Measurements from ENCODE around the gene PLEKHG4.
A peak's percentile ranks its signal among the peaks of the same experiment; 100 is the strongest.

The PLEKHG4 gene

DNA sequence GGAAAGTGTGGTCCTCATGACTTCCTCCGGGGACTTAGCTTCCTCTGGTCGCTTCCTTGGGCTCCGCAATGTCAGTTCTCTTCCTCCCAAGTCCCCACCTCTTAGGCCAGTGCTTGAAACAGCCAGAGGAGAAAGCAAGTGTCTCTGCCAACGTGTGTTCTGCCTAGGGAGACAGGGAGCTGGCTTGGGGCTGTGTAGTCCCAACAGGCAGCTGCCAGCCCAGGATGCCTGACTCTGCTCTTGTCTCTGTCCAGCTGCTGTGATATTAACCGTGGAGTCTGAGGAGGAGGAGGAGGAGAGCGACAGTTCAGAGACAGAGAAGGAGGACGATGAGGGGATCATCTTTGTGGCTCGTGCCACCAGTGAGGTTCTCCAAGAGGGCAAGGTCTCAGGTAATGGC, 13.5 kb upstream of the PLEKHG4 start:
- DNase-seq: no peak

DNA sequence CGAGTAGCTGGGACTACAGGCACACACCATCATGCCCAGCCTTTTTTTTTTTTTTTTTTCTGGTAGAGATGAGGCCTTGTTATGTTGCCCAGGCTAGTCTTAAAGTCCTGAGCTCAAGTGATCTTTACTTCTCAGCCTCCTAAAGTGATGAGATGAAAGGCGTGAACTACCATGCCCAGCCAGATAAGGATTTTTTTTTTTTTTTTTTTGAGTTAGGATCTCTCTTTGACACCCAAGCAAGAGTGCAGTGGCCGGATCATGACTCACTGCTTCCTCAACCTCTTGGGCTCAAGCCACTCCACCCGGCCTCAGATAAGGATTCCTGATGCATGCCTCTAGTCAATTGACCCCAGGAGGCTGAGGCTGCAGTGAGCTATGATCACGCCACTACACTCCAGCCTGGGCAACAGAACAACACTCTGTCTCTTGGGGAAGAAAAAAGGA, 11.2 kb upstream of the PLEKHG4 start:
- DNase-seq: no peak

DNA sequence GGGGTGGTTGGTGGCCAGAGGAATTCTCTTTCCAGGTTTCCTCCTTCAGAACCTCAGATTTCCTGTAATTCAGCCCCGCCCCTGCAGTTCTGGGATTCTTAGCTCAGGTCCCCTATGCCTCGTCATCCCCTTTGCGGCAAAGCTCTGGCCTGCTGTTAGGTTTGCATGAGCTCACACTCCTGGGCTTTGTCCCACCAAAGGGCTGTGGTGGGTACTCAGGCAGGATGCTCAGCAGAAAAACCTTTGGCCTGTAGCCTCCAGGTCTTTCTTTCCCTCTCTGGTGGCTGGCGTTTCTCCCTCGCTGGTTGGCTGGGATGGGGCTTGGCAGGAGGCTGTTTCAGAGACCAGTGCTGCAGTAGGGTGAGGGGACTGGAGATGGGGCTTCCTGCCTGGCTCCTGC, 9.6 kb upstream of the PLEKHG4 start:
- DNase-seq: no peak

DNA sequence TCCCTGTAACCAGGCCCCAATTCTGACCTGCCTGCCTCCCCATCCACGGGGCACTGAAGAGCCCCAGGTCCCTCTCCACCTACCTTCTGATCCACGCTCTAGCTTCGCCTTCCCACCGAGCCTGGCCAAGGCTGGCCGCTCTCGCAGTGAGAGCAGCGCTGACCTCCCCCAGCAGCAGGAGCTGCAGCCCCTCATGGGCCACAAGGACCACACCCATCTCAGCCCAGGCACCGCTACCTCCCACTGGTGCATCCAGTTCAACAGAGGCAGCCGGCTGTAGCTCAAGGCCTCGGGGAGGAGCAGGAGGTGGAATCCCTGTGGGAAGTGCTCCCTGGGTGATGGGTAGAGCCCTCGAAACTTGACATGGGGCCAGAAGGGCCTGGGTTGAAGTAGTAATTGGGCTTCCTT, 8.4 kb upstream of the PLEKHG4 start:
- no peak for DNase-seq

DNA sequence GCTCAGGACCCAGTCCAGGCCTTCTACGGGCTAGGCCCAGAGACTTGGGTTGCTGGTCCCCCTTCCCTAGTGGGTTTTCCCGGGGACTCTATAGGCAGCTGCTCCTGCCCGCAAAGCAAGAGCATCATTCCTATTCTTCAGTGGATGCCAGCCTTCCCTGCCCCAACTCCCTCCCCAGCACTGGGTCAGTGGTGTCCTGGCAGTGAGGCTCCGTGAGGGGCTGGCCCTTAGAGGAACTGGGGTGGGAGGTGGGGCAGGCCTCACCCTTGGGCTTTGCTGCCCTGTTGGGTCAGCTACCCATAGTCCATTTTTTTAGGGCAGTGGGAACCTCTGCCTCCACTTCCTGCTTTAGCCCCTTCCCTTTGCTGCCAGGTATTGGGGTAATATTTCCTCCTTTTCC, 7.9 kb upstream of the PLEKHG4 start:
- DNase-seq: no peak

DNA sequence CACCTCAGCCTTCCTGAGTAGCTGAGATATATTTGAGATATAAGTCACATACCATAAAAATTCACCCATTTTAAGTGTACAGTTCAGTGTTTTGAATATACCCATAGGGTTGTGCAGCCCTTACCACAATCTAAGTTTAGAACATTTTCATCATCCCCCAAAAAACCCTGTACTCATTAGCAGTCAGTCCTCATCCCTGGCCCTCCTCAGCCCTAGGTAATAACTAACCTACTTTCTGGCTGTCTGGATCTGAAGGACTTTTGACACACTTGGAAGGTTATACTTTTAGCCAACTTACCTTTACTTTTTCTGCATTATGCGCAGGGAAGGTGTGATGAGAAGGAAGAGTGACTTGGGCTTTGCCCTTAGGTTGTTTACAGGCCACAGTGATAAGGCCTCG, 4.0 kb upstream of the PLEKHG4 start:
- no peak for DNase-seq

DNA sequence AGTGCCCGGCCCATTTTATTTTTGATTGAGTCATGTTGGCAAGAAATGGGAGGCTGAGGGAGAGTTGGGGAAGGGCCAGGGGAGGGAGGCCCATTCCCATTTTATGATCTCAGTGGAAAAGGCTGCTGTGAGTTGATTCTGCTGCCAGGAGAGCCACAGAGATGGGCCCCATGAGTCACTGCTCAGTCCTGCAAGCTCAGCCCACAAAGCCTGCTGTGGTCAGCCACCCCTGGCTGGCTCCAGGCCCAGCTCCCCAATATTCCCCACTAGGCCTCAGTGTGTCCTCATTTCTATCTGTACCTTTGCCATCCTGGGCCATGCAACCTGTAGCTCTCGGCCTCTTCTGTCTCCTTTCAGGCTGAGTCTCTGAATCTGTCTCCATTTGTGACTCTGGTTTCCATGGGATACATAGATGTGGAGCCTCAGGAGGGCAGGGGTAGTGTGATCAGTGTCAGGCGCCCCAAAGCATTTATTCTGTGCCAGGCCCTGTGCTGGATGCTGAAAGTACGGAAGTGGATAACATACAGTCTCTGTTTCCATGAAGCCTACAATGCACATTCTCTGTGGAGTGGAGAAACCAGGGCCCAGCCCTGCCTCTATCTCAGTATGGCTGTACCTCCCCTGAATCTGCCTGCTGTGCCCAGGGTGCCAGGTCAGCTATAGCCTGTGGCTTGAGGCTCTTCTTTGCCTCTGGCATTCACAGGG, 1.9 kb upstream of the PLEKHG4 start:
- DNase-seq: no peak

DNA sequence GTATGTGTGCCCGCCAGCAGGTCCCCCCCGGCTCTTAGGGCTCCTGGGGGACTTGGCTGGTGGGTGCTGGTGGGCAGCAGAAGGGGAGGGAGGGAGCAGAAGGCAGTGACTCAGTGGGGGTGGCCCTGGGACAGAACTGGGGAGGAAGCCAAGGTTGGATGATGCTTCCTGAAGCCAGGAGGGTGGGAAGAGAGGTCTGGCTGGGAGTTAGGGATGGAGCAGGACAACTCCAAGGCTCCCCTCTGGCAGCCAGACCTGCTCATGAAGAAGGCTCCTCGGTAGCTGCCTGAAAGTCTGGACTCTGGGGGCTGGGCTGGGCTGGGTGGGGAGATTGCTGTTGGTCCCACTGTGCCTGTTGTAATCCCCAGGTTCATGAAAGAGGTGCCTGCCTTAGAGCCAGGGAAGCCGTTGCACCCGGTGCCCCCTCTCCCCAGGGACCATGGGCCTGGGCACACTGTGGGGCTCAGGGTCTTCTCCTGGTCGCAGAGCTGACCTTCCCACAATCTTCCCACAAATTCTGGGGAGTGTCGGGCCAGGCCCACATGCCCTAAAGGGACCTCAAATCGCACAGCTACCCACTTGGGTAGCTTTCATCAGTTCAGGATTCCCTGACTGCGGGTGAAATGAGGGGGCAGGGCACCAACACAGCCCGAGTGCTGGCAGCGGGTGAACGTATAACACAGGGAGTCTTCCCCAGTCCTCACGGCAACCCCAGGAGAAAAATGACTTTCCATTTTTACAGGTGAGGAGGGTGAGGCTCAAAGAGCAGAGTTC, 1.1 kb upstream of the PLEKHG4 start:
- no peak for DNase-seq

DNA sequence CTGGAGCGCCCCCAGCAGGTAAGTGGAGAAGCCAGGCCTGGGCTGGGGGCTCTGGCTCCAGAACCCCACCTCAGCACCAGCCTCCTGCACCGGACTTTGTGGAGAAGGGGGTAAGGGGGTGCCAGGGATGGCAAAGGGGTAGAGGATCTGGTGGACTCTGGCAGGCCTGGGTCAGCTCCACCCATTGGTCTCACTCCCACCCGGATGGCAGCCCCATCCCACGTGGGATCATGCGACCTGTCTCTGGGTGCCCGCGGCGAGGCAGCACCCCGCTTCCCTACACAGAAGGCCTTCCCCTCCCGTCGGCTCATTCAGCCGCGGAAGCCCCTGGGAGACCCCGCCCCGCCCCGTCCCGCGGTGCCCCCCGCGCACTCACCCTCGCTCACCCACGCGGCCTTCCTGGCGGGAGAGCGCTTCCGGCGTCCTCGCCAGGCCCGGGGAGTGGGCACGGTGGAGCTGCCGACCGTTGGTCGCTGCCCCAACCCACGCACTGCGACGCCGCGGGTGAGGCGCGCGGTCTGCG, 498 bp upstream of the PLEKHG4 start:
- DNase-seq: peak; percentile 46

DNA sequence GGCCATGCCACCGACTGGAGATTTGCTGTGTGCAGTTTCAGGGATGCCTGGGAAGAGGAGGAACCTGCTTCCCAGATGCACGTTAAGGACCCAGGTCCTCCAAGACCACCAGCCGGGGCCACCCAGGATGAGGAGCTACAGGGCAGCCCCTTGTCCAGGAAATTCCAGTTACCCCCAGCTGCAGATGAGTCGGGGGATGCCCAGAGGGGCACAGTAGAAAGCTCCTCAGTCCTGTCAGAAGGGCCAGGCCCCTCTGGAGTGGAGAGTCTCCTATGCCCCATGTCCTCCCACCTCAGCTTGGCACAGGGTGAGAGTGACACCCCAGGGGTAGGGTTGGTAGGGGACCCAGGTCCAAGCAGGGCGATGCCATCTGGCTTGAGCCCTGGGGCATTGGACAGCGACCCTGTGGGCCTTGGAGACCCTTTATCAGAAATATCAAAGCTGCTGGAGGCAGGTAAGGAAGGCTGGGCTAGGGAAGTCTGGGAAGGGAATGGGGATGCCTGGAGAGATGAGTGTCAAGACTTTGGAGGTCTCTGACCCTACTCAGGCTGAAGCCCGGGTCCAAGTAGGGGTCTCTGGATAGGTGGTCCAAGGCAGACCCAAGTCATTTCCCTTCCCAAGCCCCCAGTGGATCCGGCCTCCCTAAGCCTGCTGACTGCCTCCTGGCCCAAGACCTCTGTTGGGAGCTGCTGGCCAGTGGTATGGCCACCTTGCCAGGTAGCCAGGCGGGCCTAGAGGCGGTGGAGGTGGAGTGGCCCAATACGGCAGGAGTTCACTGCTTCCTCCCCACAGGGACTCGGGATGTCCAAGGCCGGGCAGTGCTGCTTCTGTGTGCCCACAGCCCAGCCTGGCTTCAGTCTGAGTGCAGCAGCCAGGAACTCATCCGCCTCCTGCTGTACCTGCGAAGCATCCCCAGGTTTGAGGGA, 1.0 kb downstream of the PLEKHG4 start:
- no peak for DNase-seq

DNA sequence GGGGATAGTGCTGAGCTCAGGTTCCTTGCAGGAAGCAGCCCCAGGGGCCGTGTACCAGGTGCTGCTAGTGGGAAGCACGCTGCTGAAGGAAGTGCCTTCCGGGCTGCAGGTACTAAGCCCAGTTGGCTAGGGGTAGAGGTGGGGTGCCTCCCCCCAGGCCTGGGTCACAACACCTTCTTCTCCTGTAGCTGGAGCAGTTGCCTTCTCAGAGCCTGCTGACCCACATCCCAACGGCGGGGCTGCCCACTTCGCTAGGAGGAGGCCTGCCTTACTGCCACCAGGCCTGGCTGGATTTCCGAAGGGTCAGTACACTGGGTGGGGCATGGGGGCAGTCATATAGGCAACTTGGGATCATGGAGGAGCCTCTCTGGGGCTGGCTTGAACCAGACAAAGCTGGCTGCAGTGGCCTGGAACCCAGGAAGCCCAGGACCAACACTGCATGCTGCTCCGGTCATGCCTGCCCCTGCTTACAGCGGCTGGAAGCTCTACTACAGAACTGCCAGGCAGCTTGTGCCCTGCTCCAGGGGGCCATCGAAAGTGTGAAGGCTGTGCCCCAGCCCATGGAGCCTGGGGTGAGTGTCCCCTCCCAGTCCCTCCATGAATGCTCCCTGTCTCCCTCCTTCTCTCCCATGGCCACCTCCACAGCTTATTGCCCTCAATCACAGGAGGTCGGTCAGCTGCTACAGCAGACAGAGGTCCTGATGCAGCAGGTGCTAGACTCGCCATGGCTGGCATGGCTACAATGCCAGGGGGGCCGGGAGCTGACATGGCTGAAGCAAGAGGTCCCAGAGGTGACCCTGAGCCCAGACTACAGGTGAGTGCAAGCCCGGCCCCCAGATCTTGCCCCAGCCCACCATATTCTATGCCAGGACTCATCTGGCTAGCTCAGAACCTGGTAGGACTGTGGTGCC, 2.5 kb downstream of the PLEKHG4 start:
- no peak for DNase-seq

DNA sequence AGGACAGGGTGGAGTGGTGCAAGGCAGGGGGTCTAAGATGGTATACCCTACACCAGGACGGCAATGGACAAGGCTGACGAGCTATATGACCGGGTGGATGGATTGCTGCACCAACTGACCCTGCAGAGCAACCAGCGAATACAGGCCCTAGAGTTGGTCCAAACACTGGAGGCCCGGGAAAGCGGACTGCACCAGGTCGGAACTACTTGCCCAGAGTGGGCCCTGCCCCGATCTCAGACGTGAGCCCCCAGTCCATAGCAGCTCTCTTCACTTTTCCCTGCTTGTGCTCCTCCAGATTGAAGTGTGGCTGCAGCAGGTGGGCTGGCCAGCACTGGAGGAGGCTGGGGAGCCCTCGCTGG, 3.1 kb downstream of the PLEKHG4 start:
- no peak for DNase-seq

DNA sequence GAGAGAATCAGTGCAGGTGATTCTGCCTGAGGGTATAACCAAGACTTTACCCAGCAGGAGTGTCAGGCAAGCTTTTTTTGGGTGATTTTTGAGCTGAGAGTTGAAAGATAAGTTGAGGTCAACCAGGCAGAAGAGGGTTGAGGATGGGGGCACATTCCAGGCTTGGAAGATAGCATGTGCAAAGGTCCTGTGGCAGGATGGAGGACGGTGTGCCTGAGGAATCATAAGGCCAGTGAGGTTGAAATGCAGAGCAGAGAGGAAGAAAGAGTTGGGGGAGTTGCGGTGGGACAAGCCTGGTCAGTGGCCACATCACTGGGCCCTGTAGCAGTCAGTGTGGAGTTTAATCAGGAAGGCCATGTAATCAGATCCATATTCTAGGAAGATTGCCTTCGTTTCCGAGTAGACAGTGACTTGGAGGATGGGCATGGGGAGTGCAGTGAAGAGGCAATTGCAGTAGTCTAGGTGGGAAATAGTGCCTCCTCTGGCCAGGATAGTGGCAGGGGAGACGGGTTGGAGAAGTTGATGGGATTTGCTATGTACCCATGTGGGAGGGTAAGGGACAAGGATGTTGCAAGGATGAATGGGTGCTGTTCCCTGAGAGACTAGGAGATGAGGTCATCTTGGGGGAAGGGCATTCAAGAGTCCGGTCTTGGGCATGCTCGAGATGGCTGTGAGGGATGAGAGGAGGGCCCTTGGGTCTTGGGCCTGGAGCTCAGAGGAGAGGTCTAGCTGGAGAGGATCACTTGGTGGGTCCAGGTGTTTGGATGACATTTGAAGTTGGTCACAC, 3.9 kb downstream of the PLEKHG4 start:
- DNase-seq: no peak

DNA sequence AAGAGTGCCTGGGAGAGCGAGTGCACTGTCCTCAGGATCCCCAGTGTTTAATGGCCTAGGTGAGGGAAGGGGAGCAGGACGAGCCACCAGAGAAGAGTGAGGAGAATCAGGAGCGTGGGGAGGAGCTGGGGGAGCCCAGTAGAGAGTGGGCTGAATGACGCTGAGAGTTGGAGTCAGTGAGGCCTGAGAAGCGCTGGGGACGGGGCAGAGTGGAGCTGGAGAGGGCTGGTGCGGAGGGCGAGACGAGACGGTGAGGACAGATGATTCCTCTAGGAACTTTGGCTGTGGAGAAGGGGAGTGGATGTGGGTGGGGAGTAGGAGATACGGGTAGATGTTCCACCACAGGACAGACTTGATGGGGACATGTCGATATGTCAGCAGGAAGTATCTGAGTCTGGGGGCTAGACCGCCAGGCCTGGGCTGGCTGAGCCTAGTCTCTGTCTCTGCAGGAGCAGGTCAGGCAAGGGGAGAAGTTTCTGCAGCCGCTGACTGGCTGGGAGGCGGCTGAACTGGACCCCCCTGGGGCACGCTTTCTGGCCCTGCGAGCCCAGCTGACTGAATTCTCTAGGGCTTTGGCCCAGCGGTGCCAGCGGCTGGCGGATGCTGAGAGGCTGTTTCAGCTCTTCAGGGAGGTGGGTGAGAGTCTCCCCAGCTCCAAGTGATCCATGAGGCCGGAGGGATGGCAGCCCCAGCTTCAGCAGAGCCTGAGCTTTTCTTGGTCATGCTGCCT, 4.7 kb downstream of the PLEKHG4 start:
- DNase-seq: no peak

DNA sequence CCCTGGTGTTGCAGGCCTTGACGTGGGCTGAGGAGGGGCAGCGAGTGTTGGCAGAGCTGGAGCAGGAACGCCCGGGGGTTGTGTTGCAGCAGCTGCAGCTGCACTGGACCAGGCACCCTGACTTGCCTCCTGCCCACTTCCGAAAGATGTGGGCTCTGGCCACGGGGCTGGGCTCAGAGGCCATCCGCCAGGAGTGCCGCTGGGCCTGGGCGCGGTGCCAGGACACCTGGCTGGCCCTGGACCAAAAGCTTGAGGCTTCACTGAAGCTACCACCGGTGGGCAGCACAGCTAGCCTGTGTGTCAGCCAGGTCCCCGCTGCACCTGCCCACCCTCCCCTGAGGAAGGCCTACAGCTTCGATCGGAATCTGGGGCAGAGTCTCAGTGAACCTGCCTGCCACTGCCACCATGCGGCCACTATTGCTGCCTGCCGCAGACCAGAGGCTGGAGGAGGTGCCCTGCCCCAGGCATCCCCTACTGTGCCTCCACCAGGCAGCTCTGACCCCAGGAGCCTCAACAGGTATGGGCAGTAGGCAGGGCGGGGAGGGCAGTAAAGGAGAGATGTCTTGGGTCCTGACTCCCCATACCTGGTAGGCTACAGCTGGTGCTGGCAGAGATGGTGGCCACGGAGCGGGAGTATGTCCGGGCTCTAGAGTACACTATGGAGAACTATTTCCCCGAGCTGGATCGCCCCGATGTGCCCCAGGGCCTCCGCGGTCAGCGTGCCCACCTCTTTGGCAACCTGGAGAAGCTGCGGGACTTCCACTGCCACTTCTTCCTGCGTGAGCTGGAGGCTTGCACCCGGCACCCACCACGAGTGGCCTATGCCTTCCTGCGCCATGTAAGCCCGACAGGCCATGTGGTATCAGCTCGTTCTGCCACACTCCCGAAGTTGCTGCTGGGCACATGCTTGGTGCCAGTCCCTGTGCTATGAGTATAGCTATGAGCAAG, 5.6 kb downstream of the PLEKHG4 start:
- DNase-seq: no peak

DNA sequence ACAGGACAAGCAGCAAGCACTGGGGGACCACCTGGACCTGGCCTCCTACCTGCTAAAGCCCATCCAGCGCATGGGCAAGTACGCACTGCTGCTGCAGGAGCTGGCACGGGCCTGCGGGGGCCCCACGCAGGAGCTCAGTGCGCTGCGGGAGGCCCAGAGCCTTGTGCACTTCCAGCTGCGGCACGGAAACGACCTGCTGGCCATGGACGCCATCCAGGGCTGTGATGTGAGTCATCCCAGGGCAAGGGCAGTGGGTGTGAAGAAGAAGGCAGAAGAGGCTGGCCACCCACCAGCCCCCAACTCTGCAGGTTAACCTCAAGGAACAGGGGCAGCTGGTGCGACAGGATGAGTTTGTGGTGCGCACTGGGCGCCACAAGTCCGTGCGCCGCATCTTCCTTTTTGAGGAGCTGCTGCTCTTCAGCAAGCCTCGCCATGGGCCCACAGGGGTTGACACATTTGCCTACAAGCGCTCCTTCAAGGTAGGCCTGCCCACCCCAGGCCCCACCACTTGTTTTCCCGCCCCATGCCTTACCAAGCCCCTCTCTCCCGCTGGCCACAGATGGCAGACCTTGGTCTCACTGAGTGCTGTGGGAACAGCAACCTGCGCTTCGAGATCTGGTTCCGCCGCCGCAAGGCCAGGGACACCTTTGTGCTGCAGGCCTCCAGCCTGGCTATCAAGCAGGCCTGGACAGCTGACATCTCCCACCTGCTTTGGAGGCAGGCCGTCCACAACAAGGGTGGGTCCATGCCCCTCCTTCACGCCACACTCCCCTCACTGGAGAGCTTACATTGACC, 7.3 kb downstream of the PLEKHG4 start:
- no peak for DNase-seq

DNA sequence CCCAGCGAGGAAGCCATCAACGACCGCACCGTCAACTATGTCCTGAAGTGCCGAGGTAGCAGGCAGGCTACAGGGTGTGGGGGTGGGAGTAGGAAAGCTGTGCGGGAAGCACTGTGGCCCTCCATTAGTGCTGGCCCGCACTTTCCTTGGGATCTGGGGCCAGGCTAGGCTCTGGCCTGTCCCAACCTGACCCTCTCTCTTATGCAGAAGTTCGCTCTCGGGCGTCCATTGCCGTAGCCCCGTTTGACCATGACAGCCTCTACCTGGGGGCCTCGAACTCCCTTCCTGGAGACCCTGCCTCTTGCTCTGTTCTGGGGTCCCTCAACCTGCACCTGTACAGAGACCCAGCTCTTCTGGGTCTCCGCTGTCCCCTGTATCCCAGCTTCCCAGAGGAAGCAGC, 8.6 kb downstream of the PLEKHG4 start:
- DNase-seq: no peak

DNA sequence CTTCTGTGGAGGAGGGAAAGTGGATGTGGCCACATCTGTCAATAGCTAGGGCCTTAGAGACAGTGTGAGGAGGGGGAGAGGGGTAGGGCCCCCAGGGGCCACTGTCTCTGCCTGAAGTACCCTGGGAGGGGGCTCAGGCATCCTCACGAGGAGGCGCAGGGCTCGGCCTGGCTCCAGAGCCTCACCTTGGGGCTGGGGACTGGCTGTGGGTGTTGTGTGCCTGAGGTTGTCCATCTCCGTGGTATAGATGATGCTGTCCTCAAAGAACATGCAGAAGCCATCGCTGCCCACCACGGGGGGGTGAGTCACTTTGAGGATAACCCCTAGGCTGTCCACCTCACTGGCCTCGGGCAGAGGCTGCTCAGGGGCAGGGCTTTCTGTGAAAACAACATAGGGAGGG, 12.1 kb downstream of the PLEKHG4 start:
- DNase-seq: no peak
